Hepatic stellate cell (primary cell): ENCODE measurements around the gene JAM2.
"Not testable (repeated sequence)": the region's sequence is repeated elsewhere in the genome, so short reads cannot be mapped to it uniquely, and the experiment has no call there.

ENCODE experiments used
- DNase-seq: peaks from one replicate; pipeline ENCODE4 v3.0.0; 2011; ENCODE audit warnings: low spot score

Gene JAM2, protein sequence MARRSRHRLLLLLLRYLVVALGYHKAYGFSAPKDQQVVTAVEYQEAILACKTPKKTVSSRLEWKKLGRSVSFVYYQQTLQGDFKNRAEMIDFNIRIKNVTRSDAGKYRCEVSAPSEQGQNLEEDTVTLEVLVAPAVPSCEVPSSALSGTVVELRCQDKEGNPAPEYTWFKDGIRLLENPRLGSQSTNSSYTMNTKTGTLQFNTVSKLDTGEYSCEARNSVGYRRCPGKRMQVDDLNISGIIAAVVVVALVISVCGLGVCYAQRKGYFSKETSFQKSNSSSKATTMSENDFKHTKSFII

GRCh38 chr21:25638660-25639550 lies at the start of gene JAM2:
TSS of gene JAM2 (plus strand) at chr21:25639258. CDS start at chr21:25639822, 564 bp downstream.
- DNase-seq, result peak; percentile 18

- no peak for DNase-seq
These were observed 49.2 kb upstream of the JAM2 start for GRCh38 chr21:25589887-25590286.

DNA sequence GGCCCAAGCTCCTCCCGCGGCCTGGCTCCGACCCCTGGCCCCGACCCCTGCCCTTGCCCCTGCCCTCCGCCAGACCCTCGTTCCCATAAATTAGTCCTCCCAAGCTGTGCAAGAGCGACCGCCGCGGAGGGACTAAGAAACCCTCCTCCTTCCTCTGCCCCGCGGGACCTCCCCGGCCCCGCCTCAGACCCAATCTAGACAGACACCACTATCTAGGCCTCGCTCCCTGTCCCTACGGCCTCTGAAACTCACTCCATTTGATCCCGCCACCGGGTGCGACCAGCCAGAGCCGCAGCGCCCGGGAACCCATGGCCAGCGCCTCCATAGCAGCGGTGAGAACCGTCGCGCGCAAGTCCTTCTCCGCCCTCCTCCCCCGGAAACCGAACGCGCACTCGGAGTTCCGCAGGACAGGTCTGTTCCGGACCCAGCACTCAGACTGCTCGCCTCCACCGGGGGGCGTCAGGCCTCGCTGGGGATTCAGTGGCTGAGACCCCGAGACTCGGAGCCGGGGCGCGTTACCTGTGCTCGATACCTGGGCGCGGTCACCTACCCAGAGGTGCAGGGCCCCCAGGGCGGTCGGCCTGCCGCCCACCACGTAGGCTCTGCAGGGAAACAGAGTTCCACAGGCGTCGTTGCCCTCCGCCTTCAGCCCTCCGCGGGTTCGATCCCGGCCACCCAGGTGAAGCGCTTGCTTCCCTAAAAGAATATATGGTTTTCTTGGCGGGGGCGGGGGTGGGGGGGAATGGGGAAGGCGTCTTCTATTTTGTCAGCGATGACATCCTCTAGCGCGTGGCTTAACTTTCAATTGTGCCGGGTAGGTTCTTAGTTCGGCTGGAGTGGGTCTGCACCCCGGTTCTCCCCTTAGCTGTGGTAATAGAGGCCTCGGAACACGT lies 31.7 kb upstream of the JAM2 start, which contains the start of gene MRPL39:
TSS of gene MRPL39 (minus strand) at position 331 of the 893 bp plus-strand sequence. CDS start at position 325, 6 bp downstream.
- peak; percentile 91 for DNase-seq

- DNase-seq, result peak; percentile 62
These were observed 30.9 kb upstream of the JAM2 start for GRCh38 chr21:25608044-25608737.

GRCh38 chr21:25614441-25614840 lies 24.6 kb upstream of the JAM2 start:
- no peak for DNase-seq

DNA sequence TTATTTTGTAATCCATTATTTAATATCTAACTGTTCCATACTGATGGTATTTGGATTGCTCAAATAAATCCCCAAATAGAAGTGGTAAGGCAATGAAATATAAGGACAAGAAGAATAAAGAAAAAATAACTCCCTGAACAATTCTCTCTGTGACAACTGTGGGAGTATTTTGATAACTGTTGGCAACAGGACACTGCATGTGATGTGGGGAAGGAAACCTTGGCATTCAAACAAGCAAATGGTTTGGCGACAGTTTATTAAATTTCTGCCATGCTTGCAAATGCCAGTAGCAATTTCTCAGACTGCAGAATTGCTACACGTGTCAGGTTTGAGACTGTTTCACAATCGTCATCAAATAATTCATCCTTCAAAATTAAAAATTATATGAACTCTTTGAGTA lies 23.2 kb upstream of the JAM2 start:
- no peak for DNase-seq

GRCh38 chr21:25619198-25619597 lies 19.9 kb upstream of the JAM2 start:
- DNase-seq, result no peak

- no peak for DNase-seq
These were observed 14.5 kb upstream of the JAM2 start for GRCh38 chr21:25624511-25624910.

DNA sequence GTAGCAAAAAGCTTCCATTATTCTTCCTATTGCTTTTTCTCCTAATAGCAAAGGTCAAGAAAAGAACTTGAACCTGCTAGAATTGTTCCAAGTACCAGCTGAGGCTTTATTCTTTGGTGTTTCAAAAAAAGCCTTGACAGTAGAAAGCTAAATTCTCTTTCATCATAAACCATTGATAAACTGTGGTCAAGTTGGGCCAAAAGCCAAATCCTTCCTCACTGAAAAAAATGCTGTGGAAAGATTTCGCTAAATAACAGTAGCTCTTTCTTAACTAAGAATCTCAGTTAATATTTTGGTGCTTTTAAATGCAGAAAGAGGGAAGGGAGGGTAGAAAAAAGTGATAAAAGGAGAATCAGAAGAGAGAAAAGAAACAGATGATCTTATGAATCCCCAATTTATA lies 14.0 kb upstream of the JAM2 start:
- no peak for DNase-seq

- DNase-seq, result not testable (repeated sequence)
These were observed 13.1 kb upstream of the JAM2 start for GRCh38 chr21:25625776-25626555.

DNA sequence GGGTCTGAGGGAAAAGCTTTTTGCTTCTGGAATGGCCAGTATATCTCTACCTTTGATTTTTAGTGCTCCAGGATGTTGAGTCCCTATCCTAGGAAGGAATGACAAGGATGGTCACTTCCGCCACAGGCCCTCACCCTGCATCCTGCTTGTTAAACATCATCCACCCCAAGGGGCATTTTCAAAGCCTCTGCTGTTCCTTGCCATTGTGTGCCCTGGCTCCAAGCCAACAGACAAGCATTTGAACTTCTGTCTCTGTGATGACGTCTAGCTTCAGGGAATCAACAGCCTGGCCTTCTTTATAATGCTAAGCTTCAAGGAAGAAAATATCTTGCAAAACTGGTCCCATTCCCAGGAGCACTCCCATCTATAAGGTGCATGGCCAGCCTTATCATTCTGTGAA lies 12.3 kb upstream of the JAM2 start:
- no peak for DNase-seq

GRCh38 chr21:25632296-25632695 lies 6.8 kb upstream of the JAM2 start:
- no peak for DNase-seq

DNA sequence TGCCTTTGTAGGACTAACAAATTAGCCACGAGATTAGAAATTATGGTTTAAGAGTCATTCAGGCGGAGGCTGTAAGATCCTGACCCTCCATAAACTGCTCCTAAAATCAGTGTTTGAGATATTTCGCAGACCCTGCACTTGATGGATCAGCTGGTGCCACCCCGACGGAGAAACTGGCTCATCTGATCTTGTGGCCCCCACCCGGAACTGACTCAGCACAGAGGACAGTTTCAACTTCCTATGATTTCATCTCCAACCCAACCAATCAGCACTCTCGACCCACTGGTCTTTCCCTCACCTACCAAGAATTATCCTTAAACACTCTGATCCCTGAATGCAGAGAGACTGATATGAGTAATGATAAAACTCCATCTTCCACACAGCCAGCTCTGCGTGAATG lies 3.7 kb upstream of the JAM2 start:
- DNase-seq, result no peak

GRCh38 chr21:25636727-25637126 lies 2.3 kb upstream of the JAM2 start:
- DNase-seq, result no peak

- DNase-seq, result no peak
These were observed 1.0 kb upstream of the JAM2 start for GRCh38 chr21:25637851-25638659.

DNA sequence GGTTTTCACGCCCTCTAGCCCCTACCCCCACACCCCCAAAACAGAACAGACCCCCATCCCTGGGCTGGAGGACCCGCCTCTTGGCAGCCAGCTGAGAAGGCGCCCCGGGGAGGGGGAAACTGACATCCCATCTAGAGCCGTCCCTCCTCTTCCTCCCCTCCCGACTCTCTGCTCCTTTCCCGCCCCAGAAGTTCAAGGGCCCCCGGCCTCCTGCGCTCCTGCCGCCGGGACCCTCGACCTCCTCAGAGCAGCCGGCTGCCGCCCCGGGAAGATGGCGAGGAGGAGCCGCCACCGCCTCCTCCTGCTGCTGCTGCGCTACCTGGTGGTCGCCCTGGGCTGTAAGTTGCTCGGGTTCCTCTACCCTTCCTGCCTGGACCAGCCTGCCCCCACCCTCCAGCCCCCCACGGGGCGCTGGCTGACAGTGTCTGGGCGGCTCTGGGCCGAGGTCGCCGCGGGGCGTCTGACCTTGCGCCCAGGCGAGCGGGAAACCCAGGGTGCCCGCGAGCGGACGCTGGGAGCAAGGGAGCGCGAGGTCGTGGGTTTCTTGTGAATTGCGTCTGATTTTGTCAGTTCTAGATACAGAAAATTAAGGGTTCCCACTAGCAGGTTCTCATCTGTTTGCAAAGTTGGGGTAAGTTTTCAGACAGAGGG lies 618 bp downstream of the JAM2 start:
- peak; percentile 17 for DNase-seq

DNA sequence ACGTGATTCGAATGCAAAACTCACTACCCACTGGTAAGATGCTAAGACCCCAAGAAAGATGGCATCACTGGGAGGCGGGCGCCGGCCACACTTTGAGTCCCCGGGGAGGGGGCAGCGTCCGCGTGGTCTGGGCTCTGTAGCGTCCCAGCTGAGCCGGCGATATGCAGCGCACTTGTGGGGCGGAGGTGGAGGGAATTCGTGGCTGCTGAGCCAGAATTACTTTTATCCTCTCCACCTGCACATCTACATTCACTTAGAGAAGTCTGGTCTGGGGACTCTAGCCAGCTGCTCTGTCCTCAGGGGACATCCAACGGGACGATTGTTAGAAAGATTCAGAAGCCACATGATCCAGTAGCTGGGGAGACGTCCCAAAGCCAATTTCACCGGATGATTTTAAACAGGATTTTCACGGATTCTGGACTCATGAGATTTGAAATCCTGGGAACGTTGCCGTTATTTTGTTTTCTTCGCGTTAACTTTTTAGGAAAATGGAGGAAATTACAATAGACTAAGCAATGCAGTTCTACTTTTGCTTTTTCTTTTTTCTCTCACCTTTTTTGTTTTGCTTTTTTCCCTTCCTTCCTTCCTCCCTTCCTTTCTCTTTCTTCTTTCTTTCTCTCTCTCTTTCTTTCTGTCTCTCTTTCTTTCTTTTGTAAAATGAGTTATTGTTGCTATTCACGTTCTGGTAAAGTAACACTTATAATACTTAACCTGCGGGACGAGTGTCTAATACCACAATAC lies 1.3 kb downstream of the JAM2 start:
- no peak for DNase-seq

GRCh38 chr21:25640943-25641292 lies 1.9 kb downstream of the JAM2 start:
- no peak for DNase-seq

- DNase-seq, result no peak
These were observed 4.4 kb downstream of the JAM2 start for GRCh38 chr21:25643486-25643885.
